Mesenchymal stem cell (in vitro differentiated cells and primary cell): ENCODE measurements around the gene NACC1.

ENCODE experiments used
- DNase-seq: peaks from one replicate; pipeline ENCODE4 v3.0.0-alpha.2; 2013
- H2AFZ ChIP-seq: one replicate; pipeline ENCODE4 v1.6.1; 2013; ENCODE audit warnings: low read depth, mild to moderate bottlenecking, control low read depth, inconsistent platforms, low read length, moderate library complexity
- H2AK5ac ChIP-seq: 2 replicates; pipeline ENCODE4 v1.6.1; 2013; ENCODE audit warnings: low read length, moderate library complexity, mild to moderate bottlenecking, inconsistent platforms; ENCODE audit not compliant: severe bottlenecking
- H2BK120ac ChIP-seq: one replicate; pipeline ENCODE4 v1.6.1; 2013; ENCODE audit warnings: low read depth, mild to moderate bottlenecking, inconsistent platforms, low read length, moderate library complexity
- H2BK12ac ChIP-seq, 2 experiments: one replicate each; pipeline ENCODE4 v1.6.1; 2013; ENCODE audit warnings: inconsistent platforms in 2 of 2, low read length in 2 of 2, mild to moderate bottlenecking in 2 of 2, moderate library complexity in 2 of 2, control low read depth in 1 of 2
- H2BK15ac ChIP-seq: one replicate; pipeline ENCODE4 v1.6.1; 2013; ENCODE audit warnings: mild to moderate bottlenecking, low read depth, inconsistent platforms; ENCODE audit not compliant: poor library complexity, severe bottlenecking
- H2BK5ac ChIP-seq: 2 replicates; pipeline ENCODE4 v1.6.1; 2013; ENCODE audit warnings: low read depth, mild to moderate bottlenecking, low read length, control low read depth, inconsistent platforms; ENCODE audit not compliant: poor library complexity, severe bottlenecking
- H3K14ac ChIP-seq, 2 experiments: one replicate each; pipeline ENCODE4 v1.6.1; 2013; ENCODE audit warnings: inconsistent platforms in 2 of 2, low read length in 2 of 2, control low read depth in 1 of 2, mild to moderate bottlenecking in 1 of 2, moderate library complexity in 1 of 2
- H3K18ac ChIP-seq, 2 experiments: one replicate each; pipeline ENCODE4 v1.6.1; 2013; ENCODE audit warnings: inconsistent platforms in 2 of 2, low read length in 2 of 2, control low read depth in 1 of 2, low read depth in 1 of 2, mild to moderate bottlenecking in 1 of 2
- H3K23ac ChIP-seq, 2 experiments: one replicate each; pipeline ENCODE4 v1.6.1; 2013; ENCODE audit warnings: inconsistent platforms in 2 of 2, low read length in 2 of 2, mild to moderate bottlenecking in 2 of 2, moderate library complexity in 2 of 2, control low read depth in 1 of 2
- H3K27ac ChIP-seq: 2 replicates; pipeline ENCODE4 v1.5.1; 2013; ENCODE audit warnings: mild to moderate bottlenecking, moderate library complexity, low read length, control low read depth, inconsistent platforms; ENCODE audit not compliant: poor library complexity, severe bottlenecking
- H3K27me3 ChIP-seq, 2 experiments: 2 replicates each; pipeline versions ENCODE4 v1.6.1 to v1.7.0; 2013; ENCODE audit warnings: low read length in 2 of 2, mild to moderate bottlenecking in 2 of 2, moderate library complexity in 2 of 2, control low read depth in 1 of 2, inconsistent platforms in 1 of 2; ENCODE audit not compliant: control insufficient read depth in 1 of 2, insufficient read depth in 1 of 2
- H3K36me3 ChIP-seq, 2 experiments: 2 replicates each; pipeline versions ENCODE4 v1.6.1 to v1.7.0; 2013; ENCODE audit warnings: low read length in 2 of 2, control low read depth in 1 of 2, inconsistent platforms in 1 of 2, low read depth in 1 of 2, mild to moderate bottlenecking in 1 of 2; ENCODE audit not compliant: insufficient read depth in 2 of 2, control insufficient read depth in 1 of 2
- H3K4ac ChIP-seq, 2 experiments: one replicate each; pipeline ENCODE4 v1.6.1; 2013; ENCODE audit warnings: inconsistent platforms in 2 of 2, low read length in 2 of 2, mild to moderate bottlenecking in 2 of 2, moderate library complexity in 2 of 2, control low read depth in 1 of 2, low read depth in 1 of 2
- H3K4me1 ChIP-seq: 2 replicates; pipeline ENCODE4 v1.6.1; 2013; ENCODE audit warnings: low read depth, low read length, control low read depth; ENCODE audit not compliant: control insufficient read depth, insufficient read depth
- H3K4me2 ChIP-seq: 2 replicates; pipeline ENCODE4 v1.6.1; 2013; ENCODE audit warnings: low read length, mild to moderate bottlenecking, inconsistent platforms; ENCODE audit not compliant: poor library complexity, severe bottlenecking
- H3K4me3 ChIP-seq, 2 experiments: 2 replicates each; pipeline versions ENCODE4 v1.5.1 to v1.7.0; 2013; ENCODE audit warnings: low read length in 2 of 2, mild to moderate bottlenecking in 2 of 2, control low read depth in 1 of 2, low read depth in 1 of 2; ENCODE audit not compliant: insufficient read depth in 1 of 2
- H3K79me1 ChIP-seq: replicated peaks from 2 replicates; pipeline ENCODE4 v1.6.1; 2013; ENCODE audit warnings: mild to moderate bottlenecking, control low read depth, low read length, inconsistent platforms; ENCODE audit not compliant: poor library complexity, severe bottlenecking
- H3K9ac ChIP-seq: 2 replicates; pipeline ENCODE4 v1.7.0; 2013; ENCODE audit warnings: mild to moderate bottlenecking, low read length, moderate library complexity
- H3K9me3 ChIP-seq: 2 replicates; pipeline ENCODE4 v1.7.0; 2013; ENCODE audit warnings: mild to moderate bottlenecking, low read length; ENCODE audit not compliant: control insufficient read depth
- H4K8ac ChIP-seq: one replicate; pipeline ENCODE4 v1.6.1; 2013; ENCODE audit warnings: inconsistent platforms, mild to moderate bottlenecking, low read length, moderate library complexity
- H4K91ac ChIP-seq: one replicate; pipeline ENCODE4 v1.6.1; 2013; ENCODE audit warnings: mild to moderate bottlenecking, low read length, inconsistent platforms
- WGBS: methylation state at CpG from one replicate; pipeline ENCODE4 v1.1.7; 2013; ENCODE audit warnings: mixed read lengths; 5-methylcytosine and 5-hydroxymethylcytosine counted together

NACC1 gene

DNA sequence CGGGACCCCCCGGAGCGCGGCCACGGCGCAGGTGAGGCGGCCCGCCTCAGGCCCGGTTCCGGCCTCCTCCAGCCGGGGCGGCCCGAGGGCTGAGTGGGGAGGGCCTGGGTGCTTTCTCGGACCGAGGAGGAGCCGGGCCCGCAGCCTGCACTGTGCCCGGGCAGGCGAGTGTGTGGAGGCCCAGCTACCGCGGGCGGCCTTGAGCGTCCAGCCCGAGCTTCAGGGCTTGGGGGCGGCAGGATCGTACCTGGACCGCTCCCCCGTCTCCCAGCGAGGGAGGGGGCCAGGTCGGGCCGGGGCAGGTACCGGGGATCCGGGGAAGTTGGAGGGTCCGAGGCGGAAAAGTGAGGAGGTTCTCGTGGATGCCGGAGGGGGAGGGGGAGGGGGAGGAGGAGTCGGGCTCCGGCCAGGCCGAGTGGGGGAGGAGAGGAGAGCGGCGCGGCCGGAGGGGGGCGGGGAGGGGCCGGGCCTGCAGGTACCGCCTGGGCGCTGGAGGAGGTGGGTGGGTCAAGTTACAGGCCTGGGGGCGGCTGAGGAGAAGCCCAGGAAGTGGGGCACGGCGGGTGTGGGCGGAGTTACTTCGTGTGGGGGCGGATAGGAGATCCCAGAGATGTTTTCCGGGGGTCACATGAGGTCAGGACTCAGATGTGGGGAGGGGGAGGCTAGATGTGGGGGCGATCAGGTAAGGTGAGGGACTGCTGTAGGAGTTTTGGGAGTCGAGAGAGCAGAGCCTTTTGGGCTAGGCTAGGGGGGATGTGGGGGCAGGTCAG, 545 bp downstream of the NACC1 start:
- Histone ChIP-seq H2BK5ac (peak overlapping the region; percentile 19), H3K14ac (peak overlapping the region in 1 of 2 experiments; percentile 84), H3K27ac (peak overlapping the region; percentile 57), H4K91ac (peak overlapping the region; percentile 60), H2AK5ac (peak overlapping the region; percentile 50), H3K4me1 (peaks cover 48% of the 10 kb centered on the region), H3K4me3 (peak overlapping the region; percentile 82 to 86), H2BK120ac (peak overlapping the region; percentile 89), H2BK12ac (peak overlapping the region in 1 of 2 experiments; percentile 23), H3K79me1 (peaks cover 13% of the 10 kb centered on the region), H3K4me2 (peak overlapping the region; percentile 52), H3K4ac (peak overlapping the region; percentile 69 to 97), H3K27me3 (no peaks in the 10 kb centered on the region), H2BK15ac (no peak overlapping the region), H3K9me3 (no peaks in the 10 kb centered on the region), H4K8ac (peak overlapping the region; percentile 74), H3K18ac (peak overlapping the region; percentile 81 to 83), H3K9ac (peak overlapping the region; percentile 89), H2AFZ (no peak overlapping the region), H3K36me3 (peaks cover 21 to 36% of the 10 kb centered on the region in 2 experiments), H3K23ac (peak overlapping the region in 1 of 2 experiments; percentile 66)
- peak; percentile 37 for DNase-seq
- 2% methylated on average over 46 of the region's 57 CpGs for WGBS

DNA sequence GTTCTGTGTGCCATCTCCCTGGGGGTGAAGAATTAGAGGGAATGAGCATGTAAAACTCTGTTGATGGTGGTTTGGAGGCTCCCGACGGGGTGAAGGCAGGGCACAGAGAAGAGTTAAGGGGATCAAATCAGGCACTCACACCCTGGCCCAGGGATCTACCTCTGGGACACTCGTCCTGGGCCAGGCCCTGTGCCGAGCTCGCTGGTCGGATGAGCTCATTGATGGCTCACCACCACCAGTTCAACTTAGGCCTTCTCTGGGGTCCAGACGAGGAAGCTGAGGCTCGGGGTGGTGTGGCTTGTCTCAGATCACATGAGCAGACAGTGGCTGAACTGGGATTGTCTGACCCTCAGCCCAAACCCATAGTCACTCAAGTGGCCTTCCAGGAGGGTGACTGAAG, 1.6 kb downstream of the NACC1 start:
- H2BK15ac ChIP-seq = no peak overlapping the region
- no peak overlapping the region for H2AFZ ChIP-seq
- H2BK120ac ChIP-seq = no peak overlapping the region
- H3K79me1 ChIP-seq = peaks cover 14% of the 10 kb centered on the region
- H2BK12ac ChIP-seq = no peak overlapping the region
- 86% methylated on average over 8 of the region's 8 CpGs for WGBS
- H4K8ac ChIP-seq = no peak overlapping the region
- peak overlapping the region; percentile 52 for H3K4me2 ChIP-seq
- H3K14ac ChIP-seq = no peak overlapping the region
- peak overlapping the region in 1 of 2 experiments; percentile 86 for H3K4me3 ChIP-seq
- no peak overlapping the region for H2BK5ac ChIP-seq
- no peak for DNase-seq
- H4K91ac ChIP-seq = no peak overlapping the region
- peak overlapping the region; percentile 89 for H3K9ac ChIP-seq
- peaks cover 14 to 31% of the 10 kb centered on the region in 2 experiments for H3K36me3 ChIP-seq
- peak overlapping the region; percentile 24 for H2AK5ac ChIP-seq
- H3K4me1 ChIP-seq = peaks cover 48% of the 10 kb centered on the region
- no peak overlapping the region for H3K23ac ChIP-seq
- H3K27me3 ChIP-seq = no peaks in the 10 kb centered on the region
- H3K4ac ChIP-seq = peak overlapping the region in 1 of 2 experiments; percentile 17
- no peaks in the 10 kb centered on the region for H3K9me3 ChIP-seq
- no peak overlapping the region for H3K18ac ChIP-seq
- peak overlapping the region; percentile 57 for H3K27ac ChIP-seq

DNA sequence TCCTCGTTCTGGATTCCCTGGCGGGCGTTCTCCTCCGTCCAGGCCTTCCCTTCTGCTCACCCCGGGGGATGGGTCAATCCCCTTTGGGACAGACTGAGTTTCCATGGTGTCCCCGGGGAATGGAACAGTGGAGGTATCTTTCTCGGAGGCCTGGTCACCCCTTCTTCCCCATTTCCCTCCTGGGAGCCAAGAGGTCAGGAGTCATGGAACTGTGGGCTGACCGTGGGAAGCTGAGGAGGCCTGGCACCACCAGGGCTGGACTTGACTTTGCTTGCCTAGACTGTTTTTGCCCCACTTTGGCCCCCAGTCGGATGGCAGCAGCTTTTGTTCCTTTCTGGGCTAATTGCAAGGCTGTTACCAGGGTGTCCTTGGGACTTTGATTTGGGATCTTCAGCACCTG, 2.0 kb downstream of the NACC1 start:
- Histone ChIP-seq H3K4me2 (peak overlapping the region; percentile 16), H2BK15ac (no peak overlapping the region), H3K9ac (peak overlapping the region; percentile 89), H2AFZ (no peak overlapping the region), H3K14ac (no peak overlapping the region), H3K4ac (no peak overlapping the region), H3K23ac (no peak overlapping the region), H3K4me1 (peaks cover 48% of the 10 kb centered on the region), H3K27ac (peak overlapping the region; percentile 54), H4K91ac (no peak overlapping the region), H2BK120ac (no peak overlapping the region), H4K8ac (no peak overlapping the region), H2BK12ac (no peak overlapping the region), H2BK5ac (no peak overlapping the region), H3K79me1 (peaks cover 13% of the 10 kb centered on the region), H3K4me3 (peak overlapping the region in 1 of 2 experiments; percentile 86), H3K18ac (no peak overlapping the region), H2AK5ac (peak overlapping the region; percentile 24), H3K27me3 (no peaks in the 10 kb centered on the region), H3K36me3 (peaks cover 10 to 33% of the 10 kb centered on the region in 2 experiments), H3K9me3 (no peaks in the 10 kb centered on the region)
- 84% methylated on average over 9 of the region's 9 CpGs for WGBS
- DNase-seq = no peak

DNA sequence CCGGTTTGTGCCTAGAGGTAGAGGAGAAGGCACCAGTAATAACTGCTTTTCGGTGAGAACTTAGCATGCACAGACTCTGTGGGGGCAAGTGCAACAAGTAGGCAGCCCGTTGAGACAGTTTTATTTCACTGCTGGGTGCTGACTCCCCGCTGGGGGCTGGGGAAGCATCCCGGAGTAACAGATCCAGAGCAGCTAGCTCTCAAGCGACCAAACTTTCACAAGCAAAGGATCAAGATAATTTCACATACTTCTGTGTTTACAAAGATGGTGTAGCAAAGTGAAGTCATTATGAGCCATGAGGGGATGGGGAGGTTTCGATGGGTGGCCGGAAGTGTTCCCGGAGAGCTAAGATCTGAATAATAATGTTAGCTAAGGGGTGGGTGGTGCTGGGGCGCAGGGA, 2.8 kb downstream of the NACC1 start:
- Histone ChIP-seq H4K91ac (no peak overlapping the region), H3K14ac (no peak overlapping the region), H3K9me3 (no peaks in the 10 kb centered on the region), H3K4me3 (peak overlapping the region in 1 of 2 experiments; percentile 86), H3K4ac (no peak overlapping the region), H2BK15ac (no peak overlapping the region), H4K8ac (no peak overlapping the region), H2BK12ac (no peak overlapping the region), H3K18ac (no peak overlapping the region), H3K9ac (peak overlapping the region; percentile 89), H3K23ac (no peak overlapping the region), H3K4me1 (peaks cover 40% of the 10 kb centered on the region), H2BK5ac (no peak overlapping the region), H3K4me2 (peak overlapping the region; percentile 30), H2BK120ac (no peak overlapping the region), H2AK5ac (no peak overlapping the region), H3K27me3 (no peaks in the 10 kb centered on the region), H3K36me3 (peaks cover 9 to 30% of the 10 kb centered on the region in 2 experiments), H3K79me1 (peaks cover 6% of the 10 kb centered on the region), H2AFZ (no peak overlapping the region), H3K27ac (peak overlapping the region; percentile 42)
- DNase-seq = peak; percentile 46
- 72% methylated on average over 7 of the region's 10 CpGs for WGBS
